Dedifferentiated amniotic fluid mesenchymal stem cell (primary cell): ENCODE data around the gene PTGES.
"Not testable (repeated sequence)": the region's sequence is repeated elsewhere in the genome, so short reads cannot be mapped to it uniquely, and the experiment has no call there.

Source experiments
- DNase-seq: peaks from one replicate; pipeline ENCODE4 v3.0.0-alpha.2; 2016; ENCODE audit errors: extremely low spot score

The PTGES gene

GRCh38 chr9:129752900-129753729 lies at the start of gene PTGES:
Gene PTGES (minus strand): TSS chr9:129753042. CDS start chr9:129753012, 30 bp downstream.
- DNase-seq = peak; percentile 75

- DNase-seq = no peak
Measured at GRCh38 chr9:129801504-129801903, 48.7 kb upstream of the PTGES start.

GRCh38 chr9:129798973-129799372 lies 46.1 kb upstream of the PTGES start:
- no peak for DNase-seq

- DNase-seq = not testable (repeated sequence)
Measured at GRCh38 chr9:129796029-129796428, 43.2 kb upstream of the PTGES start.

GRCh38 chr9:129794549-129794948 lies 41.7 kb upstream of the PTGES start:
- no peak for DNase-seq

- no peak for DNase-seq
Measured at GRCh38 chr9:129786481-129786880, 33.6 kb upstream of the PTGES start.

- no peak for DNase-seq
Measured at GRCh38 chr9:129785866-129786265, 33.0 kb upstream of the PTGES start.

- not testable (repeated sequence) for DNase-seq
Measured at GRCh38 chr9:129784970-129785369, 32.1 kb upstream of the PTGES start.

GRCh38 chr9:129783516-129784361 lies 30.9 kb upstream of the PTGES start:
- DNase-seq = peak; percentile 75

GRCh38 chr9:129781981-129782380 lies 29.1 kb upstream of the PTGES start:
- no peak for DNase-seq

GRCh38 chr9:129781131-129781530 lies 28.3 kb upstream of the PTGES start:
- no peak for DNase-seq

GRCh38 chr9:129779560-129780190 lies 26.8 kb upstream of the PTGES start:
- DNase-seq = no peak

GRCh38 chr9:129778469-129778868 lies 25.6 kb upstream of the PTGES start:
- no peak for DNase-seq

- DNase-seq = no peak
Measured at GRCh38 chr9:129777769-129778130, 24.9 kb upstream of the PTGES start.

GRCh38 chr9:129776938-129777768 lies 24.3 kb upstream of the PTGES start:
- peak; percentile 99 for DNase-seq

GRCh38 chr9:129776566-129776937 lies 23.7 kb upstream of the PTGES start:
- no peak for DNase-seq

- not testable (repeated sequence) for DNase-seq
Measured at GRCh38 chr9:129776096-129776495, 23.3 kb upstream of the PTGES start.

GRCh38 chr9:129775448-129775798 lies 22.6 kb upstream of the PTGES start:
- no peak for DNase-seq

GRCh38 chr9:129774791-129775447 lies 22.1 kb upstream of the PTGES start:
- DNase-seq = no peak

GRCh38 chr9:129773262-129774048 lies 20.6 kb upstream of the PTGES start:
- no peak for DNase-seq
